GM12873 (cell line): ENCODE data around the gene MCC.

Source experiments
- TF ChIP-seq, protein P1 (sequence below): IDR thresholded peaks from 2 replicates; pipeline ENCODE4 v1.5.1; 2012; ENCODE audit warnings: low read depth, mild to moderate bottlenecking, moderate library complexity, low read length, control low read depth; ENCODE audit not compliant: insufficient read depth; ENCODE audit errors: missing control alignments

Gene MCC

DNA sequence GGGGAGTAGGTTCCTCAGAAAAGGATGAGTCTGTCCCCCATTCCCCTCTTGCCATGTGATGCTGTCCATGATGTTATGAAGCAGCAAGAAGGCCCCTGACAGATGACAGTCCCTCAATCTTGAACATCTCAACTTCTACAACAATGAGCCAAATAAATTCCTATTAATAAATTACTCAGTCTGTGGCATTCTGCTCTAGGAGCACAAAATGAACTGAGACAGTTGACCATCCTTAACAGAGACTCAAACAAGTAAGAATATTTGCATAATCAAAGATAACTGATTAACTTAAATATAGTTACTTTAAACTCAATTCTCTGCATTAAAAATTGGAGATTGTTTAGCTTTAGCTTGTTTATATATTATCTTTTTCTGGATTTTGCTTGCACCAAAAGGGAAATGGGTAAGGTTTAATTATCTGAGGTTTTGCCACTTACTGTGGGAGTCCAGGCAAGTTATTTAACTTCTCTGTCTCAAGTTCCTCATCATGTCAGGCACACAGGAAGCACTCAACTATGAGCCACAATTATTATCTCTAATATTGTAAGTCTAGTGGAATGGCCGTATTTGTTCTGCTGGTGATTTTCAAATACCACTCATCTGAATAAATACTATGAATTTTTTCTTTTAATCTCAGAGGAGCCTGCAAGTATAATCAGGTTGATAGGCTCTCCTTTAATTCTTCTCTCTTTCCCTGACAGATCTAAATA is 216.4 kb downstream of the MCC start:
- TF ChIP-seq, protein P1, sequence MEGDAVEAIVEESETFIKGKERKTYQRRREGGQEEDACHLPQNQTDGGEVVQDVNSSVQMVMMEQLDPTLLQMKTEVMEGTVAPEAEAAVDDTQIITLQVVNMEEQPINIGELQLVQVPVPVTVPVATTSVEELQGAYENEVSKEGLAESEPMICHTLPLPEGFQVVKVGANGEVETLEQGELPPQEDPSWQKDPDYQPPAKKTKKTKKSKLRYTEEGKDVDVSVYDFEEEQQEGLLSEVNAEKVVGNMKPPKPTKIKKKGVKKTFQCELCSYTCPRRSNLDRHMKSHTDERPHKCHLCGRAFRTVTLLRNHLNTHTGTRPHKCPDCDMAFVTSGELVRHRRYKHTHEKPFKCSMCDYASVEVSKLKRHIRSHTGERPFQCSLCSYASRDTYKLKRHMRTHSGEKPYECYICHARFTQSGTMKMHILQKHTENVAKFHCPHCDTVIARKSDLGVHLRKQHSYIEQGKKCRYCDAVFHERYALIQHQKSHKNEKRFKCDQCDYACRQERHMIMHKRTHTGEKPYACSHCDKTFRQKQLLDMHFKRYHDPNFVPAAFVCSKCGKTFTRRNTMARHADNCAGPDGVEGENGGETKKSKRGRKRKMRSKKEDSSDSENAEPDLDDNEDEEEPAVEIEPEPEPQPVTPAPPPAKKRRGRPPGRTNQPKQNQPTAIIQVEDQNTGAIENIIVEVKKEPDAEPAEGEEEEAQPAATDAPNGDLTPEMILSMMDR, result no peak

DNA sequence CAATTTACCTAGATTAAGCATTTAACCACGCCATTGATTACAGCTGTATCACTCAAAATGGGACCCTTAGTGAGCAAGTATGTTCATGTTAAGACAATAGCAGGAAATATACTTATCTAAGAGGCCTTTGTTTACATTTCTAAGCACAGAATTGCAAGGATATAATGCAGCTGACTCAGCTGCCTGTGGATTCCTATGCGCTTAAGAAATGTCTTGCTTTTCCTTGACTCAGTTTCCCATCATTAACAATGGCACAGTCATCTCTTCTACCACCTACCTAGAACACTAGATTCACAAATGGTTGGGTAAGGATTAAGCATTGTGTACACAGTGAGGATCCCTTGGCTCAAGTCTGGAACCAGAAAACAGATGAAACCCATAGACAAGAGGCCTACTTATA is 217.2 kb downstream of the MCC start:
- TF ChIP-seq, protein P1, result no peak

DNA sequence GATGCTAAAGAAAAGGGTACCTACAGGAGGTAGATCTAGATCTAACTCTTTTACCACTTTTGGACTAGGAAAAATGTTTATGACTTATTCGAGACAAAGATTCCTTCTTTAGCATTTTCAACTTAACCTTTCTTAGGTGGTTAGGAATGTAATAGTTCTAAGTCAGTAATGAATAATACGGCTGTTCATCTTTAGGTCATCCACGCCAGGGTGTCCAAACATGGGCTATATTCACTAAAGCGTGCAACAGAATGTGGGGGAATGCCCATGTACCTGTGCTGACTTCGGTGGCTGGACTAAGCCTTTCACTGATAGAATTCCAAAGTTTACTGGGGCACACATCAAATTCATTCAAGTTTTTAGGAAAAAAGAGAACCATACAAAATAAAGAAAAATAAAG is 218.2 kb downstream of the MCC start:
- TF ChIP-seq, protein P1, result no peak

DNA sequence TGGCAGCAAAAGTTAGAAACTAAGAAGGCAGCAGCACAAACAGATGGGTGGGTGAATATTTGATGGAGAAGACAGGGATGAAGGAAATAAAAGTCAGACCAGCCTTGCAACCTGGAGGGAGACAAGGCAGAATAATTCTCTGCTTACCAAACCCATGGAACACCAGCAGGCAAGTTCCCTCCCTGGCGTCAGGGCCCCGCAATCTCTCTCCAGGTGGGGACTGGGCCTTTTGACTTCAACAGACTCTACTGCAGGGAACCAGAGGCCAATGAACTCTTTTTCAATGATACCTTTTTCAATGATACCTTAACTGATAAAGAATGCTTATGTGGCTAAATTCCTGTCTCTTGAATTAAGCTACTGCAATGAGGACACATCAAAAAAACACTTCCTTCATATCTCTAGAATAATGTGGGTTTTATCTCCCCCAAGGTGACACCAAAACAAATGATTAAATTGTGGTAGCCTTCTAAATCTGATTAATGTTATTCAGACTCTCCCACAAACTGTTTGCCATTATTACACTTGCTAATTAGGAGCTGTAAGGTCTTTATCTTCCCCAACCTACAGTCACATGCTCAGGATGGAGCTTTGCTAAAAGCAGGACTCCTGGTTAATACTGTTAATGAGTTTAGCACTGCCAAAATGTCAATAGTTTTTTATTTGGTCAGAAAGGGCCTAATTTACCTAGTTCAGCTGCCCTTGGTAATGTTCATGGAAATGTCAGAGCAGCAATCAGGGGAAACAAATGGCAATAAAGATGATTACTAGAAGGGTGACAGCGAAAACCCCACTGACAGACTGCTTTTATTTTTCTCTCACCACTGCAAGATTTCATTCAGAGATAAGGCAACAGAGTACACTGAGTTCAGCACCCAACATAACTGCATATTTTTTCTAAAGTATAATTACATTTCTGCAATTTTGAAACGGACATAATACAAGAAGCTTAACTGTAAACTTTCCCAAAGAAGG is 218.9 kb downstream of the MCC start:
- TF ChIP-seq, protein P1, result no peak

DNA sequence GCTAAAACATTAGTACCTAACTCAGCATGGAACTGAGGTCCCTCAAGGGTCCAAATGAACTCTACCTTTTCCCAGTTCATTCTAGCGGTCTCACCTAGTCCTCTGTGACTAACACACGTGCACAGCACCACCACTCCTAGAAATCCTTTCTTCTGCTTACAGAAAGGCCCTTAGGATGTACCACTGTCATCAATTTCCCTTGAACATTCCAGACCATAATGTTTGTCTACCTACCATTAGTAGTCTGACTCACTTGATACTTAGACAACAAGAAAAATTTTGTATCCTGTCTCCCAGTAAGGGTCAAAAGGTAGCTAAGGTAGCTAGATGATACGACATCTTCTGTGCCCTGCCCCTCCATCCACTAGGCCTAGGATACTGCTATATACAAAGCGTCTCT is 220.0 kb downstream of the MCC start:
- TF ChIP-seq, protein P1, result no peak

DNA sequence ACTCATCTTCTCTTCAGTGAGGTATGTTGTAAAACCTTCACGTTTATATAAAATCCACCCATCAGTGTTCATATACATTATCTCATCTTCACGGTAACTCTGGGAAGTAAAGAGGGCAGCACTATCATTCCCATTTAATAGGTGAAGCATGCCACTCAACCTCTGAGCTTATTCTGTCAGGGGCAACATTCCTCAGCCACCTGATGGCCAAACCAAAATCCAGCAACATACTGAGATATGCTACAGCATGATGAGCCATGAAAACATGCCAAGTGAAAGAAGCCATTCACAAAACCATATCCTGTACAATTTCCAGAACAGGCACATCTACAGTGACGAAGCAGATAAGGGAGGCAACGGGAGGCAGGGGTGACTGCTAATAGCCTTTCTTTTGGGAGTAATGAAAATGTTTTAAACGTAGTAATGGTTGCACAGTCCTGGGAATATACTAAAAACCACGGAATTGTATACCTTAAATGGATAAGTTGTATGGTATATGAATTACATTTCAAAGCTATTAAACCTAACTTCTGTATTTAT is 220.8 kb downstream of the MCC start:
- TF ChIP-seq, protein P1, result no peak

DNA sequence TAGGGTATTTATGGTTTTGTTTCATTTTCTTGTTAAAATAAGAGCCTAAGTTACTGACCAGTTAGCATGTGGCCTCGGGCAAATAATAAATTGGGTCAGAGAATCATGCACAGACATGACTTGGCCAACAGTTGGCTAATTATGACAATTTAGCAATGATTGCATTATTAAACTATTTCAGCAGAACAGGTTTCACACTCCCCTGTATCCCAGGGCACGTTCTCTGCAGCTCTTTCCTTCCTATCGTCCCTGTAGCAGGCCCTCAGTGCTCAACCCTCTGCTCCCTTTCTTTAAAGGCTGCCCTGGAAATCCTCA is 221.4 kb downstream of the MCC start:
- TF ChIP-seq, protein P1, result no peak
